Stimulated activated CD4-positive, alpha-beta T cell treated with anti-CD3 and anti-CD28 coated beads, Interleukin-2, amount 100 ng/mL, for 24 hours (primary cell): ENCODE measurements around the gene ELOB.
"Not testable (repeated sequence)": the region's sequence is repeated elsewhere in the genome, so short reads cannot be mapped to it uniquely, and the experiment has no call there.

Experiments
- DNase-seq, 2 donors: peaks; one replicate each; pipeline ENCODE4 v3.0.0-alpha.2; 2020

The ELOB gene

DNA sequence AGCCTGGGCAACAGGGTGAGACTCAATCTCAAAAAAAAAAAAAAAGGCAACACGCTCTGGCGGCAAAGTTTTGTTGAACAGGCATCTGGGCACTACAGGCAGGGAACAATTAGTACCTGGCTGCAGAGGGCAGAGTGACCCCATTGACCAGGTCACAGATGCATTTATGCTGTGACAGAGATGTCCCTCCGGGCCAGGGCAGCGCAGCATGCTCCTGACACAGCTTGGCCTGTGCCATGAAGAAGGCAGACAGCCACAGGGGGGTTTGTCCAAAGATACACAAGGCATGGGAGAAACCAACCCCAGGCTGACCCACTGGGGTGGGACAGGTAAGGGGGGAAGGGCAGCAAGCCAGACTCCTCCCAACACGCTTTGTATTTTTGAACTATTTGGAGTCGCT is 32.4 kb downstream of the ELOB start:
- no peak for DNase-seq

DNA sequence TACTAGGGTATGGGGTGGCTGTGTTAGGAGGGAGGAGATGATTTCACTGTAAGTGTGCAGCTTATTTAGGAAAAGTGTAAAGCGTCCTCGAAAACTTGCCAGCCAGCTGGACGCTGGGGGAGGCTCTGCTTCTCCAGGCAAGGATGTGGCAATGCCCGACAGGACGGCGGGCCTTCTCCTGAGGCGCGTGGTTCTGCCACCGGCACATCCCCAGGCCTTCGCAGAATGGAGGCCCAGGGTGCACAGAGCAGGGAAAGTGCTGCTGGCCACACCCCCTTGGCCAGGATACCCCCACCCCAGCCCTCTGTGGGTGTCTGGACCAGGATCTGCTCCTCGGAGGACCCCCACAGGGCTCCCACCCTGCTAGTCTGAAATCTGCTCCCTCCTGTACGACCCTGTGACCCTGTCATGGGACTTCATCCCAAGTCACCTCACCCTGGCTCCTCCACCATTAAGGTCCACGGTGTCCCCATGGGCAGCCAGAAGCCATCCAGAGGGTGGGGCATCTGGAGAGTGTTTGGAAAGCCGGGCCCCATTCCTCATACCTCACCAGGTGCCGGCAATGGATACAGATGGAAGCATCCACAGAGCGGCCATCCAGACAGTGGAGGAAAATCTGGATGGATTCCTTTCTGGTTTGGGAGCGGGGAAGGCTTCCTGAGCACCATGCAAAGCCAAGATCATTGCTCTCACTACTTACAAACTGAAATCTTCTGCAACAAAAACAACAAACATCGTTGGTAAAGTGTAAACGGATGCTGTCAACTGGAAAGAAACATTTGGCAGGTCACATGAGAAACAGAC is 33.9 kb downstream of the ELOB start:
- DNase-seq = no peak

DNA sequence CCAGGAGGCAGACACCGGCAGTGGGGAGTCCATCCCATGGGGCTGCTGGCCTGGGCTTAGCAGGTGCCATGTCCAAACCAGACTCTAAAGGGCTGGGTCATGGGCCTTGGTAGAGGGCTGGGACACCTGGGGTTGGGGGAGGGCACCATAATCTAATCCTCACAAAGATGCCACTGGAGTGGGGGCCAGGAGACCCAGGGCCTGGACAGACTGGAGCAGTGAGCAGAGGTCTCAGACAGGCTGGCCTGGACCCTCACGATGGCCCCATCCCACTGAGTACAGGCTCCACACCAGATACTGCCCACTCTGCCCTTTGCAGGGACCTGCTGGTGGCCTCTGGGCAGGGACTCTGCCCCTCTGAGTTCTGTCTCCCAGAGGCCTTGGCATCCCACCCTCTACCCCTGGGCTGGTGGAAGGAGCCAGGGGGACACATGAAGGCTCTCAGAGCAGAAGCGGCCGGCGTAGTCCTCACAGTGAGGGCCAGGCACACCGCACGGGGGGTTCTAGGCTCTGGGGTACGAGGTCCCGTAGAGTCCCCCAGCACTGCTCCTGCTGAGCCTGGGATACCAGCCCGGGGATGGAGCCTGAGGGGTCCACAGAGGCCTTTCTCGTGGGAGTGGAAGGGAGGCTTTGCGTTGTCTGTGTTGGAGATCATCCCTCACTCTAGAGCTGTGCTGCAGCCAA is 34.6 kb downstream of the ELOB start:
- no peak for DNase-seq

DNA sequence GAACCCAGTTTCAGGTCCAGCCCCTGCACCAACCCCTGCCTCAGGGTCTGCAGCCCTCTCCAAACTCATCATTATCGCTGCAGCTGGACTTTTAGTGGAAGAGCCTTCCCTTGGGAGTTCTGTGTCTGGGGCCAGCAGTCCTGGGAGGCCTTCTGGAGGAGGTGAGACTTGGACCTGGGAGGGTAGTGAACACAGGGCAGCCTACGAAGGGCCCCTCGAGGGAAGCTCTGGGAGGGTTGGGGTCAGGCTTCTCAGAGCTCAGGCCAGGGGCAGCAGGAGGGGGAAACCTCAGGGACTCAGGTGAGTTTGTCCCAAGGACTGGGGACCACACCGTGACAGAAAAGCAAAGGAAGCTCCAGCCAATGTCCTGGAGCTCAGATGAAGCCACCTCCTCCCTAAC is 35.9 kb downstream of the ELOB start:
- no peak for DNase-seq

DNA sequence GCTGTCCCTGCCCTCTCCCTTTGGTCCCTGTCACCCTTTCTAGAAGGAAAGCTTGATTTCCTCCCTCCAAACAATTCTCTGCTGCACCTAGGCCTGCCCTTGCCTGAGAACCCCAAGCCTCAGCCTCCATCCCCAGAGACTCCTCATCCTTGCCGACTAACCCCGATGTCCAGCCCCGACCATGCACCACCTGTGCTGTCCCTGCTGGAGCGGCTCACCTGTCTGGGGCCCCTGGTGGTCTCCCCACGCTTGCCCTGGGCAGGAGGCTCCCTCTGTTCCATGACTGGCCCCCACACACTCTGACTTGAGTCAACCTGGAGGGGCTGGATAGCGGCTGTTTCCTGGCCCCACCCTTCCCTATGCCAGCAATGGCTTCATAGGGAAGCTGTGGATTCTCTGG is 36.6 kb downstream of the ELOB start:
- DNase-seq = no peak

DNA sequence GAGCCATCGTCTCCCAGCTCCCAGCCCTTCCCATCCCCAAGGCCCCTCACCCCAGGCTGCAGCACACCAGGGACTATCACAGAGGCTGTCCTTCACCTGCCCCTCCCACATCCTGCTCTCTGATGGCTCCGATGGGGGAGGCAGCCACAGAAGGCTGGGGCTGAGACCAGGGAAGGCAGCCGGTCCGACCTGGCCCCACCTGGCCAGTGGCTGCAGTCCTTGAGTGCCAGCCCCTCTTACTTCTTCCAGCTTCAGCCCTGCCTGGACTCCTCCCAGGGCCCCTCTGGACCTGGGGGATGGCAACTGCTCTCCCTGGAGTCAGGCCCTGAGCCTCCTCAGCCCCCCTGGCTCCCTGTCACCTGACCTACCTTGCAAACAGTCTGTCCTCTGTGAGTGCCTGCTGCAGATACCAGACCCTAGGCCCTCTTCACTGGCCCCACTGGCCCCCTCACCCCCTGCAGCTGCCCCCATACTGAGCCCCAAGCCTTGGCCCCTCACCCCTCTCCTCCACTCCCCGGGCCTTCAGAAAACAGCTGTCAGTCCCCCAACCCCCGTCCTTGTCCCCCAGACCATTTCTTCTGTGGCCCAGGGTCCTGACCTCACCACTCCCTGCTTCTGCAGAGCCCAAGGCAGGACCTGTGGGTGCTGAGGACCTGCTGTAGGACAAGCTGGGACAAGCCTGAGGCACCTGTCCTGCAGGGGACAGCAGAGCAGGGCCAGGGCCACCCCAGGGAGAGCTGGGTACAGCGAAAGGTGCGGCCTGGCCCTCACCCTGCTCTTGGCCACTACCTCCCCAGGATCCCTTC is 37.3 kb downstream of the ELOB start:
- no peak for DNase-seq

DNA sequence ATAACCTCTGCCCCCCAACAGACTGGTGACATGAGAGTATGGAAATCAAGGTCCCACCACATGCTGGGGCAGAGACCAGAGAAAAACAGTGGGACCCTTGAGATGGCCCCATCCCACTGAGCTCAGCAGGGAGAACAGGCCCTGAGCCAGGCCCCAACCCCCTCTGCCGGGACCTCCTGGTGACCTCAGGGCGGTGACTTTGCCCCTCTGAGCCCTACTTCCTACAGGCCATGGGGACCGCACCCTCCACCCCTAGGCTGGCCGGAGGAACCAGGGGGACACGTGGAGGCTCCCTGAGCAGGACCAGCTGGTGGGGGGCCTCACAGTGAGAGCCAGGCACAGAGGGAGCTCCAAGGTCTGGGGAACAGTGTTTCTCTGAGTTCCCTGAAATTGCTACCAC is 38.5 kb downstream of the ELOB start:
- no peak for DNase-seq

DNA sequence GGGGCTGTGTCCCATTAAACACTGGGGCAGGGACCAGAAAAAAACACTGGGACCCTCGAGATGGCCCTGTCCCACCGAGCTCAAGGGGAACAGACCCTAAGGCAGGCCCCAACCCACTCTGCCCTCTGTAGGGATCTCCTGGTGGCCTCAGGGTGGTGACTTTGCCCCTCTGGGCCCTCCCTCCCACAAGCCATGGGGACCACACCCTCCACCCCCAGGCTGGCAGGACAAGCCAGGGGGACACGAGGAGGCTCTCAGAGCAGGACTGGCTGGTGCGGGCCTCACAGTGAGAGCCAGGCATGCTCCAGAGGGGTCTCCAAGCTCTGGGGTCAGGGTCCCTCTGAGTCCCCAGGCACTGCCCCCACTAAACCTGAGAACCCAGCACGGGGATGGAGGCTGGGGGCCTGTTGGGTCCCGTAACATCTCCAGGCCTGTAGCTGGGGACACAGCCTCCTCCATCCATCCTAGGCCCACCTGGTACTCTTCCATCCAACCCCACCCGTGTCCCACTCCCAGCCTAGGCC is 39.1 kb downstream of the ELOB start:
- no peak for DNase-seq

DNA sequence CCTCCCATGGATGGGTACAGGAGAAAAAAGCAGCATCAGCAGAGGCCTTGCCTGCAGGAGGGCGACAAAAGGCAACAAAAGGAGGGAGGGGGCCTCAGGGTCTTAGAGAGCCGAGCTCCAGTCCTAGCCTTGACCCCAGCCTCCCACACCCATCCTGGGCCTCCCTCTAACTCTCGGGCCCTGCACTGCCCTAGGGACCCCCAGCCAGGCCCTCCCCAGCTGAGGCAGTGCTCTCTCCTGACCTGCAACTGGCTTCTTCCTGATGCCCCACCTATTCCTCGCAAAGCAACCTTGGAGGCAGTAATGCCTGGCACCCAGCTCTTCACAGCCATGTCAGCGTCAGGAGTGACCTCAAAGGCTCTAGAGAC is 39.9 kb downstream of the ELOB start:
- no peak for DNase-seq

DNA sequence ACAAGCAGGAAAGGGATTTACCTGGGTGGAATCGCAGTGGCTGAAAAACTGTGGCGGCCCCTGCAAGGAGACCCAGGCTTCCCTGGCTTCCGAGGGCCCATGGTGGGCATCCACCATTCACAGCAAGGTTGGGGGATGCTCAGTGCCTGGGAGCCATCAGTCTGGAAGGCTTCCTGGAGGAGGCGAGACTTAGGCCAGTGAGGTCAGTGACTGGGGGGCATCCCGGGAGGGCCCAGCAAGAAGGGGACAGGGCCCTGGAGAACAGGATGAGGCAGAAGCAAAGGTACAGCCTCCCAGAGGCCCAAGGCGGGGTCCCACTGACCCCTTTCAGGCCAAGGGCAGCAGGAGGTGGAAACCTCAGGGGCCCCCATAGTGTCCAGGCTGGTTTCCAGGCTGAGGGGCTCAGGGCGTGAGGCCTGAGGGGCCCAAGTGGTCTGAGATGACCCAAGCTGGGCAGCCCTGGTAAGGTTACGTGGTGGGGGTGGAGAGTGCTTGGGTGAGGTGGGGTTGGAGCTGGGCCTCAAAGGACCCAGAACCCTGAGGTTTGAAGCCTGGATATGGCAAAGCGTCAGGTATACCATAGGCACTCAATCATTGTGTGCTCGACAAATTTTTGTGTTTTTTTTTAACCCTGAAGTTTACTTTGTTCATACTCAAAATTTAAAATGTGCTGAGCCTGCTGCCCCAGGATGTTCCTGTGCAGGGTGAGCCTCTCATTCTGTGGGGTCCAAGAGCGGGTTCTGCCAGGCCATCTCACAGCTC is 40.4 kb downstream of the ELOB start:
- DNase-seq = no peak

DNA sequence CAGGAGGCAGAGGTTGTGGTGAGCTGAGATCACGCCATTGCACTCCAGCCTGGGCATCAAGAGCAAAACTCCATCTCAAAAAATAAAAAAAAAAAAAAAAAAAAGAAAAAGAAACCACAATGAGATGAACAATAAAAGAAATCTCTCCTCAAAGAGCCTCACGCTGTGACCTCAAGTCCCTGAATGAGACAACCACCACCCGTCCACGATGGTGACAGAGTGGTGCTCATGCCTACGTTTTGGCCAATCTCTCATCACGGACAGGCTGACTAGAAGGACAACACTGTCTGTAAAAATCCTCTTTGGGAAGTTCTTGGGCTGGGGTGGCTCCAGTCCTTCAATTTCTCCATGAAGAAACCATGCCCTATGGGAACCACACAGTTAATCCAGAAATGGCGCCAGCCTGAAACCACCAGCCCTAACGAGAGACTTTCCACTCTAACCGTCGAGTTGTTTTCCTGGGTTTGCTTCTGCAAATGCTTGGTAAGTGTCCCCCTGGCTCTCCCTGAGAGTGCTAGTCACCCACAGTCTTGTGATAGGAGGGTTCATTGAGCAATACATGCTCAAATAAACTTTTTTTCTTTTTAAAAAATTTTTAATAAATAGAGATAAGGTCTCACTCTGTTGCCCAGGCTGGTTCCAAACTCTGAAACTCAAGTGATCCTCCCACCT is 42.1 kb downstream of the ELOB start:
- DNase-seq = no peak

DNA sequence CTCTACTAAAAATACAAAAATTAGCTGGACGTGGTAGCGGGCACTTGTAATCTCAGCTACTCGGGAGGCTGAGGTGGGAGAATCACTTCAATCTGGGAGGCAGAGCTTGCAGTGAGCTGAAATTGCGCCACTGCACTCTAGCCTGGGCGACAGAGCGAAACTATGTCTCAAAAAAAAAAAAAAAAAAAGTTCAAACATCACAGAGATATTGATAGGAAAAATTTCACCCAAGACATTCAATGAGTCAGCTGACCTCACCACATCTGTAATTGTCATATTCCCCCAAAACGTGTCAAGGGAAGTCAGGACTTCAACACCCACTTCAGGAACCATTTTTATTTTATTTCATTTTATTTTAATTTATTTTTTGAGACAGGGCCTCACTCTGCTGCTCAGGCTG is 49.0 kb downstream of the ELOB start:
- DNase-seq = no peak

DNA sequence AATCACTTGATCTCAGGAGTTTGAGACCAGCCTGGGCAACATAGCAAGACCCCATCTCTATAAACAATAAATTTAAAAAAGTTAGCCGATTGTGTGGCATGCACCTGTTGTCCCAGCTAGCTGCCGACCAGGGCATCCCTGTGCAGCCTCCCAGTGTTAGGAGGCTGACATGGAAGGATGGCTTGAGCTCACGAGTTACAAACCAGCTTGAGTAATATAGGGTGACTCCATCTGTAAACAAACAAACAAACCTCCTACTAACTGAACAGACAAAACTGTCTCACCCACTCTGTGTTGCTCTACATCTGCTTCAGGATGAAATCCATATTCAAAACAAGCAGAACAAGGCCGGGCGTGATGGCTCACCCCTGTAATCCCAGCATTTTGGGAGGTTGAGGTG is 50.2 kb downstream of the ELOB start:
- DNase-seq = no peak

DNA sequence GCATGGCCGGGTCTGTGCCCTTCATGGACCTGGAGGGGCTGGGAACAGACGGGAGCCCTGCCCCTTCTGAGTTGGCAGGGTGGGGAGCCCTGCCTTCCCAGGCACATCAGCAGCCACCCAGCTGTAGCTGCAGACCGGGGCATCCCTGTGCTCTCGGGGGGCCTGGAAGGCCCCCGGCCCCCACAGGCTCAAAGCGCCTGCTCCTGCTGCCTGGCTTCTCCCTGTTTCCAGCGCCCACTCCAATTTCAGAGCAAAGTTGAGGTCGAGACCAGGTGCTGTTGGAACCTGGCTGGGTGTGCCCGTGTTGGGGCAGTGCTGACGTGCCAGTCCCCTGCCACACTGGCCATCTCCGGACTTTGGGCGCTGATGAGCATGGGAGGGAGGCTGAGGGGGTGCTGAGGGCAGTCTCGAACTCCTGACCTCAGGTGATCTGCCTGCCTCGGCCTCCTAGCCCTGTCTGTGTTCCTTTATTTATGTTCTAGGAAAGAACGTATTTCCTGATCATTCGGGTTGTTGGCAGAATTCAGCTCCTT is 52.2 kb downstream of the ELOB start:
- no peak for DNase-seq

DNA sequence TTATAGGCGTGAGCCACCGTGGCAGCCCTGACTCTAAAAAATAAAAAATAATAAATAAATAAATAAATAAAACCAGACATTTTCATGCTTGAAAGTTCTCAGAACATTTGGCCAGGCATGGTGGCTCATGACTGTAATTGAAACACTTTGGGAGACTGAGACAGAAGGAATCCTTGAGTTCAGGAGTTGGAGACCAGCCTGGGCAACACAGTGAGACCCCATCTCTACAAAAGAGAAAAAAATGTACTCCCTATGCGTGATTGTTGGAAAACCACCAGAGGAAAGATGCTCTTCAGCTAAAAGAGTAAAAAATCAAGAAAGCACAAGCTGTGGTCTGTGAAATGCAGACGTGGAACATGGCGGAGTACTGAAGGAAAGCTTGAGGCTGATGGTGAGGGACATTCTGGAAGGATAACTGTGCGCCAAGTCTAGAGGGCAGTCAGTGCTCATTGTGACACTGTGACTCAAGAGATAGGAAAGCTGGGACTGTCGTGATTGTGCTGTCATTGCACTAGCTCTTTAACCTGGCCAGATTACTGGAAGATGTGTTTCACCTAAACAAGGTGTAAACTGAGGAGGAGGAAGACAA is 52.9 kb downstream of the ELOB start:
- DNase-seq = no peak

DNA sequence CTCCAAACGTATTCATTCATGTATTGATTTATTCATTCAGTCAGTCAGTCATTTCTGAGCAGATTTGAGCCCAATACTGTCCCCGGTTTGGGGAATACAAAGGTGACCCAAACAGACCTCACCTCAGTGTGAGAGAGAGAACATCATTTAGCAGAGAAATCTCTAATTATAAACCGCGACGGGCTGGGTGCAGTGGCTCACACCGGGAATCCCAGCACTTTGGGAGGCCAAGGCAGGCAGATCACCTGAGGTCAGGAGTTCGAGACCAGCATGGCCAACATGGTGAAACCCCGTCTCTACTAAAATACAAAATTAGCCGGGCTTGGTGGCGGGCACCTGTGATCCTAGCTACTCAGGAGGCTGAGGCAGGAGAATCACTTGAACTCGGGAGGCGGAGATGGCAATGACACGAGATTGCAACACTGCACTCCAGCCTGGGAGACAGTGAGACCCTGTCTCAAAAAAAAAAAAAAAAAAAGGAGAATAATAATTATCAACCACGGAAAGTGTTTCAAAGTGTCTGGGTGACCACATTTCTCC is 55.4 kb downstream of the ELOB start:
- DNase-seq = not testable (repeated sequence)
